GM12864 (cell line): ENCODE data around the gene SSU72.
"Not testable (repeated sequence)": the region's sequence is repeated elsewhere in the genome, so short reads cannot be mapped to it uniquely, and the experiment has no call there.

Experiments
- DNase-seq: peaks from one replicate; pipeline ENCODE4 v3.0.0-alpha.2; 2011; ENCODE audit warnings: low read depth
- H3K4me3 ChIP-seq: 2 replicates; pipeline ENCODE4 v1.5.1; 2011; ENCODE audit warnings: mild to moderate bottlenecking, low read depth, low read length, control low read depth
- TF ChIP-seq, protein P1 (sequence below): IDR thresholded peaks from 2 replicates; pipeline ENCODE4 v1.5.1; 2011; ENCODE audit warnings: low read depth, mild to moderate bottlenecking, moderate library complexity, low read length, control low read depth, inconsistent platforms; ENCODE audit errors: missing control alignments

Gene SSU72

DNA sequence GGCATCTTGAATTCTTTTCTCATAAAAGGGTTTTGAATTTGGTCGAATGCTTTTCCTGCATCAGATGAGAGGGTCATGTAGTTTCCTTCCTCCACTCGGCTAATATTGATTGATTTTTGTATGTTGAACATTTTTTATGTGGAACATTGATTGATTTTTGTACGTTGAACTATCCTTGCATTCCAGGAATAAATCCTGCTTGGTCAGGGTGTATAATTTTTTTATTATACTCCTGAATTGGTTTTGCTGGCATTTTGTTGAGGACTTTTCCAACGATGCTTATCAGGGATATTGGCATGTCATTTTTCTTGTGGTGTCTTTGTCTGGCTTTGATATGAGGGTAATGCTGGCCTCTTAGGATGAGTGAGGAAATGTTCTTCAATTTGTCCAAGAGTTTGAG is 42.7 kb downstream of the SSU72 start:
- H3K4me3 ChIP-seq, result no peak overlapping the region
- TF ChIP-seq, protein P1, sequence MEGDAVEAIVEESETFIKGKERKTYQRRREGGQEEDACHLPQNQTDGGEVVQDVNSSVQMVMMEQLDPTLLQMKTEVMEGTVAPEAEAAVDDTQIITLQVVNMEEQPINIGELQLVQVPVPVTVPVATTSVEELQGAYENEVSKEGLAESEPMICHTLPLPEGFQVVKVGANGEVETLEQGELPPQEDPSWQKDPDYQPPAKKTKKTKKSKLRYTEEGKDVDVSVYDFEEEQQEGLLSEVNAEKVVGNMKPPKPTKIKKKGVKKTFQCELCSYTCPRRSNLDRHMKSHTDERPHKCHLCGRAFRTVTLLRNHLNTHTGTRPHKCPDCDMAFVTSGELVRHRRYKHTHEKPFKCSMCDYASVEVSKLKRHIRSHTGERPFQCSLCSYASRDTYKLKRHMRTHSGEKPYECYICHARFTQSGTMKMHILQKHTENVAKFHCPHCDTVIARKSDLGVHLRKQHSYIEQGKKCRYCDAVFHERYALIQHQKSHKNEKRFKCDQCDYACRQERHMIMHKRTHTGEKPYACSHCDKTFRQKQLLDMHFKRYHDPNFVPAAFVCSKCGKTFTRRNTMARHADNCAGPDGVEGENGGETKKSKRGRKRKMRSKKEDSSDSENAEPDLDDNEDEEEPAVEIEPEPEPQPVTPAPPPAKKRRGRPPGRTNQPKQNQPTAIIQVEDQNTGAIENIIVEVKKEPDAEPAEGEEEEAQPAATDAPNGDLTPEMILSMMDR, result no peak
- no peak for DNase-seq

DNA sequence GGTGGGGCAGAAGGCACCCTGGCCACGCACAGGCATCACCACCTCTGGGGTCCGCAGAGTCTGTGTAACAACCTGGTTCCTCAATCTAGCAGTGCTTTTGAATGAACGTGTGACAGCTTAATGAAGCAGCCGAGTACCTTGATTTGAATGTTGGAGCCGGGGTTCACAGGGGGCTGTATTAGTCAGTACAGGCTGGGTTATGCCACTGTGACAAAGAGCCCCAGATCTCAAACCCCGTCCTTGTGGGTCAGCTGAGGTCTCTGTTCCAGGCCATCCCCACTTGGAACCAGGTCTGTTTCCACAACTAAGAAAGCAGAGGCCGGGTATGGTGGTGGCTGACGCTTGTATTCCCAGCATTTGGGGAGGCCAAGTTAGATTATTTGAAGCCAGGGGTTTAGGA is 44.7 kb downstream of the SSU72 start:
- TF ChIP-seq, protein P1, result no peak
- H3K4me3 ChIP-seq, result no peak overlapping the region
- DNase-seq, result no peak

- no peak overlapping the region for H3K4me3 ChIP-seq
- TF ChIP-seq, protein P1, result no peak
- DNase-seq, result no peak
Observed at GRCh38 chr1:1529321-1529720, 45.3 kb downstream of the SSU72 start.

GRCh38 chr1:1528301-1529267 is 46.1 kb downstream of the SSU72 start:
- TF ChIP-seq, protein P1, result no peak
- DNase-seq, result no peak

GRCh38 chr1:1527092-1527816 is 47.4 kb downstream of the SSU72 start:
- TF ChIP-seq, protein P1, result no peak
- DNase-seq, result no peak
- no peak overlapping the region for H3K4me3 ChIP-seq

More at GRCh38 chr1:1528301-1529267, 46.1 kb downstream of the SSU72 start:
- no peak overlapping the region for H3K4me3 ChIP-seq

- not testable (repeated sequence) for DNase-seq, H3K4me3 ChIP-seq
Observed at GRCh38 chr1:1526476-1526875, 48.2 kb downstream of the SSU72 start.

- not testable (repeated sequence) for H3K4me3 ChIP-seq, DNase-seq
Observed at GRCh38 chr1:1524750-1525383, 49.8 kb downstream of the SSU72 start.

DNA sequence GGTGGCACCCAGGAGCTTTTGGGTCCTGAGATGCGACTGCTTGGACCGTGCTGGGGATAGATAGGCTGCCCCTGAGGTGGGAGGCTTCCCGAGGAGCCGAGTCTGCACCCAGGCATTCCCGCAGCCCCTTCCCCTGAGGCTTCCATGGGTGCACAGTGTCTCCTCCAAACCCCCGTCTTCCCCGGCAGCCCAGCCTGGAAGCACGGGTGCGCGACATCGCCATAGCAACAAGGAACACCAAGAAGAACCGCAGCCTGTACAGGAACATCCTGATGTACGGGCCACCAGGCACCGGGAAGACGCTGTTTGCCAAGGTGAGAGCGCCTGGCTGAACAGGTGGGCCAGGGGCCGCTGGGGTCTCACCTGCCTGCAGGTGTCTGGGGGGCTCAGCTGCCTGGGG is 51.0 kb downstream of the SSU72 start:
- DNase-seq, H3K4me3 ChIP-seq: not testable (repeated sequence)

DNA sequence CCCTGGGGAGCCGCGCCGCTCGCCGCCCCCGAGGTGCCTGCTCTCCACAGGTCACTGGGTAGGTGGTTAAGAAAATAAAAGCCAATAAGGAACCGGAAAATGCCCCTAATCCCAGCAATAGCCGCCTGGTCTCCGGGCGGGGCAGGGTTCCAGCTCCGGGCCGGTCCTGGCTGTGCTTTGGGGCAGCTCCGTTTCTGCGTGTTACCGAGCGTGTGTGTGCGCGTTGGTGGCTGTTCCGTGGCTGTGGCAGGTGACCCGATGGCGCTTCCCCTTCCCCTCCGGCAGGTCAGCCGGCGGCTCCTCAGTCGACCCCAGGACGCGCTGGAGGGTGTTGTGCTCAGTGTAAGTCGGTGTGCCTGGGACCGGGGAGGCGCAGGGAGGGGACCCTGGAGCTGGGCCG is 51.4 kb downstream of the SSU72 start:
- DNase-seq, result not testable (repeated sequence)

DNA sequence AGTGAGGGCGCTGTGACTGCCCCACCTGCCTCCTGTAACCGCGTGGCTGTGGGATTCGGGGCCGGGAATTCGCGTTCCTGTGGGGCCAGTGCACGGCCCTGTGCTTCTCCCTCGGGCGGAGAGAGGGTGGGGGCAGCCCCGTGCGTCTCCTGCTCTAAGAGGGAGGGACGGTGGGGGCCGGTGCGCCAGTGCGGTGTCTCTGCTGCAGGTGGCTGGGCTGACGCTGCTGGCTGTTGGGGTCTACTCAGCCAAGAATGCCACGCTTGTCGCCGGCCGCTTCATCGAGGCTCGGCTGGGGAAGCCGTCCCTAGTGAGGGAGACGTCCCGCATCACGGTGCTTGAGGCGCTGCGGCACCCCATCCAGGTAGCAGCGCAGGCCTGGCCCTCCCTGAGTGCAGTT is 52.1 kb downstream of the SSU72 start:
- DNase-seq, H3K4me3 ChIP-seq: not testable (repeated sequence)

More for the DNA sequence above, 51.4 kb downstream of the SSU72 start:
- H3K4me3 ChIP-seq, result not testable (repeated sequence)
